ENCODE results near the gene BAX.

DNA sequence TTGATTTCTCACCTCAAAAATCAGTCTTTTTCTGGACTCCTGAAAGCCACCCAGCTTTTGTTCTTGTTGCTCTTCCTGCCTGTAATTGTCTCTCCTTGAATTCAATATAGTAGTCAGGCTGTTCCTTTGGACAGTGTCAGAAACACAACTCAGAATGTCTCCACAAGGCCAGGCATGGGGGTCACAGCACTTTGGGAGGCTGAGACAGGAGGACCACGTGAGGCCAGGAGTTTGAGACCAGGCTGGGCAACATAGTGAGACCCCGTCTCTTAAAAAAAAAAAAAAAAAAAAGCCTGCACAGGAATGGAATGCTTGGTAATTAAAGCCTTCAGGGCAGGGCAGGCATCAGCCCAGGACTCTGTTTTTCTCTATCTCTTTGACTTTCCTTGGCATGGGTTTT is 8.9 kb upstream of the BAX start:
- TF ChIP-seq EZH2 (IDR thresholded peaks at IDR 0.05; ENCODE audit: low read length), result no peak
- TF ChIP-seq CTCF (optimal IDR thresholded peaks at IDR 0.05 in 1 of 3, IDR thresholded peaks at IDR 0.05 in 1 of 3, conservative IDR thresholded peaks at IDR 0.05 in 1 of 3; ENCODE audit: extremely low read depth in 1 of 3, insufficient read depth in 2 of 3, low read length in 3 of 3), result no peak

Measured in keratinocyte (primary cell).